Adipose tissue (tissue), 3 donors: ENCODE data around the gene TEKT3. TPM values are rescaled to one million over a fixed set of nuclear protein-coding genes. Genes with fewer than 3 reads are reported as not detected.

ENCODE experiments used
- H3K27ac ChIP-seq: one replicate; pipeline ENCODE4 v1.5.1; 2013; ENCODE audit warnings: low read depth, low read length
- WGBS, 3 donors: extraction: QIAGEN DNeasy Blood & Tissue Kit; methylation state at CpG; one replicate each; pipeline ENCODE4 v1.1.7; 2013; 5-methylcytosine and 5-hydroxymethylcytosine counted together
- polyA plus RNA-seq, 3 donors: library from polyadenylated mRNA; stranded (reverse); fragments of 200-250 nt; gene quantifications; one replicate each; pipeline ENCODE4 v1.2.3, GENCODE V29; 2013
- donor health status: healthy with polysubstance abuse.
- donor health status: Bipolar disorder and iron deficiency.
- donor health status: healthy.

TEKT3 gene
- polyA plus RNA-seq, result under 1 TPM; 0.24 to 0.71 (median 0.67) TPM

DNA sequence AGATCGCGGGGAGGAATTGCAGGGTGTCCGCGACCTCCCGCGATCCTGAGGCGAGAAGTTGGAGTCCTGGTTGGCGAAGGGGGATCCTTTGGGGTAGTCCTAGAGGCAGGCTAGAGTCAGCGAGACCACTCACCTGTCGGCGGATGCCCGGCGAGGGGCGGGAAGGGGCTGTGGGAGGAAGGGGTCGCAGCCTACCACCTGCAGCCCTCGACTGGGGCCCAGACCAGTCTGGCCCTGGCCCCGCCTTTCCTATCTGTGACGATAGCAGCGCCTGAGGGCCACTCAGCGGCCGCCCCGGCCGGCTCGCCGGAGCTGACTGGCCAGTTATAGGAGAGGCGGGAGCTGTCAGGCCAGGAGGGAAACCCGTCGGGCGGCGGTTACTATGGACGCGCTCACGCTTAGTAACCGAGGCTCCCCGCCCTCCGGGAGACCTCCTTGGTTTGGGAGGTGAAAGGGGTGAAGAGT is at the start of gene TEKT3:
Gene TEKT3 (minus strand): TSS at position 213 of the 465 bp plus-strand sequence. CDS start 10,012 bp downstream, outside the sequence.
- no peak within 1 kb of the TSS for H3K27ac ChIP-seq
- 0 to 3% (median 2%) methylated on average over 28 to 36 of the region's 36 CpGs for WGBS, 3 donors

- H3K27ac ChIP-seq, result no peak overlapping the region
- 63 to 85% (median 76%) methylated on average over 8 of the region's 8 CpGs for WGBS, 3 donors
These were observed 47.1 kb upstream of the TEKT3 start for GRCh38 chr17:15388356-15389041.

GRCh38 chr17:15386083-15386482 is 44.7 kb upstream of the TEKT3 start:
- WGBS, 3 donors, result 84 to 94% (median 93%) methylated on average over 4 of the region's 4 CpGs
- no peak overlapping the region for H3K27ac ChIP-seq

GRCh38 chr17:15385305-15385704 is 43.9 kb upstream of the TEKT3 start:
- H3K27ac ChIP-seq, result no peak overlapping the region
- whole genome bisulfite sequencing, 3 donors, result 26 to 76% (median 68%) methylated on average over 2 of the region's 2 CpGs

DNA sequence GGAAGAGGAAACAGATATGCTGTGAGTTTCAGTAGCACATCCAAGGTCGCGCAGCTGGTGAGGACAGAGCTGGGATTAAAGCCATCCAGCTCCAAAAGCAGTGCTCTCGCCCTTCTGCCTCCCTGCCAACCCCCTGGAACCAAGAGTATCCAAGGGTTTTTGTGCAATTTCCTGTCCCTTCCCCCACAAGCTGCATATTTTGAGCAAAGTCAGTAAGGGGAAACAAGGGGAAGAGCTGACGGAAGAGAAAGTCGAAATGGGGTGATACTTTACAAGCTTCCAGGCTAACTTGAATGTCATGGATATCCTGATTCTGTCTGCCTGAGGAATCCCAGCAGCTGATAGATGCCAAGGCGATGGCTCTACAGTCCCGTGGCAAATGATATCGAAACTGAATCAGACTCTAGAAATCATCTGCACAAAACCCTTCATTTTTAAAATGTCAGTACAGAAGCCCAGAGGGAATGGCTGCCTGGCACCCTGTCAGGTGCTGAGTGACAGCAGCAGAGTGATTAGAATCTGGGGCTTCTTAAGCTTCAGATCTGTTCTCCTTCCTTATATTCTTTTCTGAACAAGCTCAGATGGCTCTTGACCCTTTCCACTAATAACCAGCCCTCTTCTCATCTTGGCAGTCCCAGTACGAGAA is 42.9 kb upstream of the TEKT3 start:
- no peak overlapping the region for H3K27ac ChIP-seq
- WGBS, 3 donors, result 32 to 66% (median 48%) methylated on average over 9 of the region's 9 CpGs

DNA sequence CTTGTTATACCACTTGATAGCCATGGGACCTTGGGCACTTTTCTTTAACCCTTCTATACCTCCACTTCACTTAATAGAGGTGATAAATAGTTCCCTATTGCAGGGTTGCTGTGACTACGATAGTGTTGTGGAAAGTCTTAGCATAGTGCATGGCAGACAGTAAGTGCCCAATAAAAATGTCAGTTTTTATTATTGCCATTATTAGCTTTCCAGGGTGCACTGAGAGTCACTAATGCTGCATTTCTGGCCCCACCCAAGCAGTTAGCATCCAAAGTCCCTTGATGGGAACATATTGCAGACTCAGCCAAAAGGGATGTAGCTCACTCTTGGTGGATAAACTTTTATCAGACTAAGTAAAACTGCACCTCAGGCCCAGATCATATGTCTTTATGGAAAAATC is 41.5 kb upstream of the TEKT3 start:
- H3K27ac ChIP-seq, result no peak overlapping the region
- WGBS, 3 donors, result 86 to 91% (median 86%) methylated on average over 1 of the region's 1 CpG

GRCh38 chr17:15381707-15382106 is 40.3 kb upstream of the TEKT3 start:
- WGBS, 3 donors, result 49 to 63% (median 62%) methylated on average over 2 of the region's 2 CpGs
- H3K27ac ChIP-seq, result no peak overlapping the region

GRCh38 chr17:15380446-15380845 is 39.0 kb upstream of the TEKT3 start:
- WGBS, 3 donors, result 81 to 94% (median 85%) methylated on average over 4 of the region's 4 CpGs

DNA sequence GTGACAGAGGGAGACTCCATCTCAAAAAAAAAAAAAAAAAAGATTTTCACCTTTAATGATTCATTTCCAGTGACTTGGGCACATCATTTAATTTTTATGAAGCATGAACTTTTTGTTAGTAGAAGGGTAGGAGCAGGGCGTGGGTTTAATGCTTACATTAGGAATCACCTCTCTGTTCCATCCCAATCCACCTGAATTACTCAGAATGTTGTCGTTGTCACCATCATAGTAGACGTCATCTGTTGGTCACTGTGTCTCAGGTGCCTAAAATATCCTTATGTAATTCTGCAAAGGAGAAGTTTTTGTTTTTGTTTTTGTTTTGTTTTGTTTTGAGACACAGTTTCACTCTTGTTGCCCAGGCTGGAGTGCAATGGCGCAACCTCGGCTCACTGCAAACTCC is 38.3 kb upstream of the TEKT3 start:
- no peak overlapping the region for H3K27ac ChIP-seq
- WGBS, 3 donors, result 90 to 91% (median 90%) methylated on average over 5 of the region's 5 CpGs

More at GRCh38 chr17:15380446-15380845, 39.0 kb upstream of the TEKT3 start:
- no peak overlapping the region for H3K27ac ChIP-seq

GRCh38 chr17:15378243-15378642 is 36.8 kb upstream of the TEKT3 start:
- H3K27ac ChIP-seq, result no peak overlapping the region
- 75 to 92% (median 90%) methylated on average over 4 of the region's 4 CpGs for WGBS, 3 donors

DNA sequence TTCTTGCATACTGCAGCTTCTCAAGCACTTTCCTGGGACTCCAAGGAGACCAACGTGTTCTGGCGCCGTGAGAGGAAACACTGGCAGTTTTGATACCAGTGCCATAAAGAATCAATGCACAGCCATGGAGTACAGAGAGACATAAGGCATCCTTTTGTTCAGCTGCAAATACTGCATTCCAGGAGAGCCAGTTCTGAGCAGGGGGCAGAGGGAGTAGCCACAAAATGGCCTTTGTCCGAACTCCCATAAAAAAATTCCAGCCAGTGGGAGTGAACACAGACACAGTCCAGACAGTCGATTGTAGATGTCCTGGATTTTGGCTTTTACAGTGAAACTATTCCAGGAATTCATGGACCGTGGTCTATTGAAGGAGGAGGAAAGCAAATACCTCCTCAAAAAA is 36.2 kb upstream of the TEKT3 start:
- 38 to 63% (median 57%) methylated on average over 6 of the region's 6 CpGs for WGBS, 3 donors
- no peak overlapping the region for H3K27ac ChIP-seq

- WGBS, 3 donors, result 65 to 87% (median 82%) methylated on average over 4 of the region's 4 CpGs
These were observed 35.8 kb upstream of the TEKT3 start for GRCh38 chr17:15377200-15377599.

GRCh38 chr17:15371376-15372130 is 30.2 kb upstream of the TEKT3 start:
- WGBS, 3 donors, result 76 to 92% (median 91%) methylated on average over 9 of the region's 9 CpGs
- H3K27ac ChIP-seq, result no peak overlapping the region

More at GRCh38 chr17:15377200-15377599, 35.8 kb upstream of the TEKT3 start:
- H3K27ac ChIP-seq, result no peak overlapping the region

DNA sequence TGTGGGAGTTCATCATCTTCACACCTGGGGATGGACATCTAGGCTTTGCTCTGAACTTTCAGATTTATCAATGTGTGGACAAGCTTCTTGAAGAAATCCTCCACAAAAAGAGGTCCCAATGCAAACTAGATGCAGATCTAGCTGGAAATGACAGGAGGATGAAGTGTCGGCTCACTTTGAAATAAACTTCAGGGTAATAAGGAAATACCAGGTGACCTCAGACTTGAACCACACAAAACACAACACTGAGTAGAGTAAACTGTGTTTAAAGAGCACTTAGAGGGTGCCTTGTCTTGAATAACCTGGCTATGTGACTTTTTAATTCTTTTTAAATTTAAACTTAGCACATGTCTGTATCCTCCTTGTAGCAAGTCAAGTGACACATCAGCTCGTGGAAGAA is 27.2 kb upstream of the TEKT3 start:
- WGBS, 3 donors, result 65 to 75% (median 73%) methylated on average over 2 of the region's 2 CpGs

DNA sequence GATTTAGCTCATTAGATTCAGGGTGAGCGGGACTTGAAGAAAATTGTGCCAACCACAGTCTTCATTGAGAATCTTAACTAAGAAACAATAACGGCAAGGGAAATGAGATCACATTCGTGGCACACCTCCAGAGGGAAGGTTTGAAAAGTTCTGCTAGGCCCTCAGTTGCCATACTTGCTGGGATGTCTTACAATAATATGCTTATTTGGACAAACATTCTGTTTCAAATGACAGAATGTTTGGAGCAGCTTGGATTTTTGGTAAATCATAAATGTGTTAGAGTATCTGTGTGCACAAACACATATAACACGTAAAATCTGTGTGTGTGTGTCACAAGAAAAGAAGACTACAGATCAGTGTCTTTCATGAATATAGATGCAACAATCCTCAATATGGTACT is 24.6 kb upstream of the TEKT3 start:
- WGBS, 3 donors, result 87 to 88% (median 87%) methylated on average over 4 of the region's 4 CpGs
- H3K27ac ChIP-seq, result no peak overlapping the region

More for the DNA sequence above, 27.2 kb upstream of the TEKT3 start:
- no peak overlapping the region for H3K27ac ChIP-seq

- no peak overlapping the region for H3K27ac ChIP-seq
- WGBS, 3 donors, result 77 to 86% (median 80%) methylated on average over 3 of the region's 3 CpGs
These were observed 23.2 kb upstream of the TEKT3 start for GRCh38 chr17:15364615-15365014.

DNA sequence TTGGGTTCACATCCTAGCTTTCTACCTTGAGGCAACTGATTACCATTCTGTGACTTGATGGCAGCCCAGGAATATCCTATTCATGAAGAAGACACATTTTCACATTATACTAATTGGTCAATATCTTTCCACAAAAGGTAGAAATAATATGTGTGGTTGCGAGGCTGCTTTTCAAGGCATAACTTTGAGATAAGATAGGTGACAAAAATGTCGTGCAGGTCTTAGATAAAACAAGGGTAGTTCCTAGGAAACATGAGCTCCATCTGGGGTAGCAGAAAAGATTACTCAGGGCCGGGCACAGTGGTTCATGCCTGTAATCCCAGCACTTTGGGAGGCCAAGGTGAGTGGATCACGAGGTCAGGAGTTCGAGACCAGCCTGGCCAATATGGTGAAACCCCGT is 22.3 kb upstream of the TEKT3 start:
- no peak overlapping the region for H3K27ac ChIP-seq
- WGBS, 3 donors, result 79 to 92% (median 89%) methylated on average over 6 of the region's 6 CpGs

DNA sequence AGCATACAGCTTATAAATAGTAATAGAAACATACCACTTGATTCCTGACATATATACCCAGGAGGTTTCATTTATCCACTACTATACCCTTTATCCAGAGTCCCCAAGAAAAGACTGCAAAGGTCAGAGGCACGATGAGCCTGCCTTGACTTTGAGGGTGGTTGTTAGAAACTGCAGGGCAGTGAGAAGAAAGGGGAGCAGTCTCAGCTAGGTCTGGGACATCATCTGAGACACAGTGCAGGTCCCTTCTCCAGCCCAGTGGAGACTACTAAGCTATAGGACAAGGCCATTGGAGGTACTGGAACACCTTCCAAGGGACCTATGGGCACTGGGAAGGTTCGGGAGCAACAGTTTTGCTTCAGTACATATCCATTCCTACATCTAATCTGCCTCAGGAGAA is 20.2 kb upstream of the TEKT3 start:
- 60 to 74% (median 69%) methylated on average over 2 of the region's 2 CpGs for WGBS, 3 donors

DNA sequence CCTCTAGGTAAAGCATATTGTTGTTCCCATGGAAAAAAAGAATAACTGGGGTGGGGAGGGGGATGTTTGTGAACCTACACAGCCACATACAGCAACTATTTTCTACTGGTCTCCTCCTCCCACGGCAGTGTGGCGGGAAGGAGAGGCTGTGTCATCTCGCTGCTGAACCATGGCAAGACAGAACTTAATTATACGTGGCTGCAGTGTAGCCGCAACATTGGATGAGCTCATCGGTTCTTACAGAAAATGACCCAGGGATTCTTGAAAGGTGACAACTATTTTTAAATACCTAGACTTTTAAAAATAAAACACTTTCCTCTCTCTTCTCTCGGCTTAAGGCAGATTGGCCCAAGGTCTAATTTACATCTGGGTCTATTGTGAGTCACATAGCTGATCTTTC is 19.8 kb upstream of the TEKT3 start:
- no peak overlapping the region for H3K27ac ChIP-seq
- WGBS, 3 donors, result 78 to 82% (median 80%) methylated on average over 7 of the region's 7 CpGs

More for the DNA sequence above, 20.2 kb upstream of the TEKT3 start:
- H3K27ac ChIP-seq, result no peak overlapping the region
